ENCODE results near the gene TMEM97.

DNA sequence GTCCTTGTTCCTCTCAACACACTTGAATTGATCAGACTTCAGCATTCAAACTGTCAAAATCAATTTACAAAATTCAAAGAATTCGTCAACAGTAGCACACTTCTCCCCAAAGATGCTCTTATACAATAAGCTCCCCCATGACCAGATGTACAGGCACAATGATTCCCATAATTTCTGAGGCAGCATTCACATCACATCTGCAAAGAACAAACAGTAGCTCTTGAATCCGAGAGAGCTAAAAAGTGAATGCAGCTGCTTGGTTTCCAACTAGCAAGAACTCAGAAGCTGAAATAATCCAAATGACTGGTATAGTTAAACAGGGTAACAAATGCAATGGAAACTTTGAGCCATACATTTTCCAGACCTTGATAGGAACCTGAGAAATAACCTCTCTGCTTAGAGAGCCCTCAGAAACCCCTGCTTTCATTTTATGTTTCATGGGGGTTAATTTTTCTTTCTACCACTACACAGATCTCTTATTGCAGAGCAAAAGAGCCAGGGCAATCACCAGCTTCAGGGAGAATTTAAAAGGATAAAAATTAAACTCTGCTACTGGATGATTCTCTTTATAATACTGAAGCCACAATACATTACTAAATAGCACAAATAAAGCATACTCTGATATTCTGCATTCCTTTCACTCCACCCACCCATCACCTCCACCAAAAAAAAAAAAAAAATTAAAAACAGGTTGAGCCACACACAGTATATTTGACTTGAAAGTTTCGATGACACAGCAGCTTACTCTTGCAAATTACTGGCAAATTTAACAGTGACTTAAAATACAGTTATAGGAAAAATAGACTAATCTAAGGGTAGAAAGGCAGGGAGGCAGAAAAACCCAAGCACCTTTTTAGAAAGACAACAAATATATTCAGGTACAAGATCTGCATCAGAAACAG is 23.1 kb upstream of the TMEM97 start:
- TF ChIP-seq, protein P1, sequence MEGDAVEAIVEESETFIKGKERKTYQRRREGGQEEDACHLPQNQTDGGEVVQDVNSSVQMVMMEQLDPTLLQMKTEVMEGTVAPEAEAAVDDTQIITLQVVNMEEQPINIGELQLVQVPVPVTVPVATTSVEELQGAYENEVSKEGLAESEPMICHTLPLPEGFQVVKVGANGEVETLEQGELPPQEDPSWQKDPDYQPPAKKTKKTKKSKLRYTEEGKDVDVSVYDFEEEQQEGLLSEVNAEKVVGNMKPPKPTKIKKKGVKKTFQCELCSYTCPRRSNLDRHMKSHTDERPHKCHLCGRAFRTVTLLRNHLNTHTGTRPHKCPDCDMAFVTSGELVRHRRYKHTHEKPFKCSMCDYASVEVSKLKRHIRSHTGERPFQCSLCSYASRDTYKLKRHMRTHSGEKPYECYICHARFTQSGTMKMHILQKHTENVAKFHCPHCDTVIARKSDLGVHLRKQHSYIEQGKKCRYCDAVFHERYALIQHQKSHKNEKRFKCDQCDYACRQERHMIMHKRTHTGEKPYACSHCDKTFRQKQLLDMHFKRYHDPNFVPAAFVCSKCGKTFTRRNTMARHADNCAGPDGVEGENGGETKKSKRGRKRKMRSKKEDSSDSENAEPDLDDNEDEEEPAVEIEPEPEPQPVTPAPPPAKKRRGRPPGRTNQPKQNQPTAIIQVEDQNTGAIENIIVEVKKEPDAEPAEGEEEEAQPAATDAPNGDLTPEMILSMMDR (IDR thresholded peaks at IDR 0.05) = no peak
- no peak for TF ChIP-seq POLR2A (IDR thresholded peaks at IDR 0.05)

All from prostate gland (tissue), 2 donors.